Occipital lobe (tissue), 2 donors: ENCODE data around the gene LARGE1. TPM values are rescaled to one million over a fixed set of nuclear protein-coding genes. Genes with fewer than 3 reads are reported as not detected.

Experiments
- DNase-seq: peaks from one replicate; lab custom pipeline; 2025; lab: John Stamatoyannopoulos, UW
- total RNA-seq: library from RNA; depleted of rRNA; stranded (reverse); fragments of >200 nt; gene quantifications from one replicate; pipeline ENCODE4 v1.2.3, GENCODE V29; 2014

The LARGE1 gene
- total RNA-seq, 1 donor from 2014 or later = 37.3 TPM

- DNase-seq = no peak
These were observed 191.4 kb downstream of the LARGE1 start for GRCh38 chr22:33728847-33729246.

GRCh38 chr22:33726294-33726734 lies 194.0 kb downstream of the LARGE1 start:
- DNase-seq = no peak

DNA sequence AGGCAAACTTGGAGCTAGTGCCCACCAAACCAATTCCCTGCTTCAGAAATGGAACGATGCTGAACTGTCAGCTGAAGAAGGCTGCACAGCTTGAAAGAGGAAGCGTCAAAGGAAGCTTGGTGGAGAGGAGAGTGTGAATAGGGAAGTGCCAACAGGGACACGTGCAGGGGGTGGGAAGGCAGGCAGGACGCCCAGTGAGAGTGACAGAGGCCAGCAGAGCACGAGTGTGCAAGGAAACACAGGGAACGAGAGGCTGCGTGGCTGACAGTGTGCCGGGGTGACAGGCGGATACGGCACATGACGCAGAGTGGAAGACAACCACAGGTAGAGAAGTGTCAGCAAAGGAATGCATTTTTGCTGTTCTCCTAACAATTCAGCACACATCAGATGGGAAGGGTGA lies 196.4 kb downstream of the LARGE1 start:
- DNase-seq = peak; percentile 26

DNA sequence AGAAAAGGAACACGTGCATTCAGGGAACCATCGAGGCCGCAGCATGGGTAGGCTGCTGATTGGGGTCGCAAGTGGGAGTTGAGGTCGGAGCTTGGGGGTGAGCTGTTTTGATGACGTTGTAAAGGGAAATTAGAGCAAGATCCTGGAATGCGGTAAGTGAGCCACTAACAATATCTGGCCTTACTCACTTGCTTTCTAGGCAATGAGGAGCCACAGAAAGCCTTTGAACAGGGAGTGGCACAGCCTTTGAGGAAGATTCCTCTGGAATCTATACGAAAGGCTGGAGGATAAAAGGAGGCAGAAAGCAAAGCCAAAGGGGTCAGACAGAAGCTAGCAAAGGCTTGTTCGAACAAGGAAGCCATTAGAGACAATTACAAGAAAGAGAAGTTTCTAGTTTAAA lies 197.5 kb downstream of the LARGE1 start:
- no peak for DNase-seq

DNA sequence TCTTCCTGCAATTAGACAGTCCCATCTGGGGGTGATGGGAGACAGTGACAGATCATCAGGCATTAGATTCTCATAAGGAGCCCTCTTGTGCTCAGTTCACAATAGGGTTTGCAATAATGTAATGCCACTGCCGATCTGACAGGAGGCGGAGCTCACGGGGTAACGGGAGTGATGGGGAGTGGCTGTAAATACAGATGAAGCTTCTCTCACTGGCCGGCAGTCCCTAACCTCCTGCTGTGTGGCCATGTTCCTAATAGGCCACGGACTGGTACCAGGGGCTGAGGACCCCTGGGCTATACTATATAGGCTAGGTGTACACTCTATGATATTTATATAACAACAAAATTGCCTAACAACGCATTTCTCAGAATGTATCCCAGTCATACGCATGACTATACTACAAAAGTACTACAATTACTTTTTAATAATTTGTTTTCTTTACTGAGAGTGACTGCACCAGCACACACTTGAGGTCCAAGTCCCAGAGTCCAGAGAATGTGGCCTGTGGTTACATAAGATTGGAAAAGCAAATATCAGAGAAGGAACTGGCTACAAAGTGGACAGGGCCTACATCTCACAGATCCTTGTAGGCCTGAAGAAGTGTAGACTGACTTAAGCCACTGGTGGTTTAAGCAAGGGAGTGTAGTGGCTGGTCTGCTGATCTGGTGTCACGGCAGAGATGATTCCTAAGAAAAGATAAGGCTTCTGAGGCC lies 200.0 kb downstream of the LARGE1 start:
- no peak for DNase-seq

GRCh38 chr22:33717694-33718396 lies 202.4 kb downstream of the LARGE1 start:
- no peak for DNase-seq

DNA sequence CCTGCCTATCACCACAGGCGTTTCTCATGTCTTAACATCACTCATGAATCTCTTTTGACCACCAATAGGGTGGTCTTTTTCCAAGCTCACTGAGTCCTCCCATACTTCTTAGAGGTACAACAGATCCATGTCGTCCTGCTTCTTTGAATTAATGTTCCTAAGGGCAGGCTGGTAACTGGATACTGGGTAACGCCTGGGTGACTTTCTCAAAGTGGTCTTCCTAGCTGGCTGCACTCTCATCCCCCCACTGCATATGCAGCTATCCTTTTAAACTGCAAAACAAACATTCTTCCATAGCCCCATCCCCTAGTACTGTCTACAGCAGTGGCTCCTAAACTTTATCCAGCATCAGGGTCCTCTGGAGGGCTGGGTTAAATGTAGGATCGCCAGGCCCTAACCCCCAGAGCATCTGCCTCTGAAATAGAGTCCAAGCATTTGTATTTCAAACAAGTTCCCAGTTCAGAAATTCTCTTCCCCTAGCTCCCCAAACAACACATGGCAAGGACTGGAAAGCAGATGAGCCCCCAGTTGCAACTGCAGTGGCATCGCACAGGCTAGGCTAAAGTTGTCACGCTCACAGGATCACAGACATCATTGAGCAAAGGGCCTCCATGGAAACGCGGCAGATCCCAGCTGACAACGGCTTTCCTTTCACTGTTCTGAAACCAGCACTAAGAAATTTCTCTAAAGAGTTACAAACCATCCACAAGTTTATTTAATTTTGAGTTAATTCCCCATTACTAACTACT lies 204.9 kb downstream of the LARGE1 start:
- DNase-seq = no peak

GRCh38 chr22:33710326-33710725 lies 209.9 kb downstream of the LARGE1 start:
- no peak for DNase-seq

DNA sequence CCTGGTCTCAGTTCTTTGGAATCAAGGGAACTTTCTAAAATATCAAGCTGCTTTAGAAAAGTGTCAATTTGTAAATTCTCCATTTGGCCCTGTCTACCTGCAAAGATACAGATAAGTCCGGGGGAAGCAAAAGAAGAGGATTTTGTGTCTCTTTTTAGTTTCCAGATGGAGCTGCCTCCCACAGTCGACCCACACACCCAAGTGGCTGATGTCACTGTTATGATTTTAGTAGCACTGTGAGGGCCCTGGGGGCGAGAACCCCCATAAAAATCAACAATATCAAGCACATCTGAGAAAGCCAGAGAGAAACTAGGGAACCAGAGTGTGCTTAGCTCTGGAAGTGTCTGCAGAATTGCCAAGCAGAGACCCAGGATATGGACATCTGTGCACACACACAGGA lies 212.7 kb downstream of the LARGE1 start:
- DNase-seq = peak; percentile 12

- peak; percentile 12 for DNase-seq
These were observed 214.2 kb downstream of the LARGE1 start for GRCh38 chr22:33706100-33706499.

DNA sequence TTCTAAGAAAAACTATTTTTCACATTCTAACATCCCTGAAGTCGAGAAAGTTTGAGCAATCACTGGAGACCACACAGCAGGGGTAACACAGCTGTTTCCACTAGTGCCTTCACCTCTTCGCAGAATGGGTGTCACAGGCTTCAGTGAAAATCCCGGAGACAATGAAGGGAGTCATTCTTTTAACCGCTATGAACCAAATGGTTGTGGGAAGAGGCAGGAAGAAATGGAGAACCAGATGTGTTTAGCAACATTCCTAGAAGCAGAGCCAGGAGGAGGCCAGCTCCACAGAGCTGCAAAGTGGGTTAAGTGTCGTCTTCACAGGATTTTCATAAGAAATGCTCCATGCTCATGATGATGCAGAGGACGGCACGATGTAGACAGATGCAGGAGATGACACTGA lies 221.1 kb downstream of the LARGE1 start:
- no peak for DNase-seq

DNA sequence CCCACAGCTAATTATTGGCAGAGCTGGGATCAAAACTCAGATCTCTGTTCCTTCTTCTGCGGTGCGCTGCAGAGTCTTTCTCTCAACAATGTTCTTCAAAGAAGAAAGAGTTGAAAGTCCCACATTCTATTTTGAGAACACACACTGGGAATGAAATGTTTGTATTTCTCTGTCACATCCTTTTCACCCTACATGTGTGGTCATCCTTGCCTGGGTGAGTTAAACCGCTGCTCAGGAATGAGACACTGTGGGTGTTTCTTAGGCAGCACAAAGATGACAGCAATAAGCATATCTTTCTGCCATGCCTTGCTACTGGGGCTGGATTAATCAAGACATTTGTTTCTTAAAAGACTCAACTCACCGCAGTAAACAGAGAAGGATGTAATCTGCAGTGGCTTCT lies 222.6 kb downstream of the LARGE1 start:
- DNase-seq = no peak

DNA sequence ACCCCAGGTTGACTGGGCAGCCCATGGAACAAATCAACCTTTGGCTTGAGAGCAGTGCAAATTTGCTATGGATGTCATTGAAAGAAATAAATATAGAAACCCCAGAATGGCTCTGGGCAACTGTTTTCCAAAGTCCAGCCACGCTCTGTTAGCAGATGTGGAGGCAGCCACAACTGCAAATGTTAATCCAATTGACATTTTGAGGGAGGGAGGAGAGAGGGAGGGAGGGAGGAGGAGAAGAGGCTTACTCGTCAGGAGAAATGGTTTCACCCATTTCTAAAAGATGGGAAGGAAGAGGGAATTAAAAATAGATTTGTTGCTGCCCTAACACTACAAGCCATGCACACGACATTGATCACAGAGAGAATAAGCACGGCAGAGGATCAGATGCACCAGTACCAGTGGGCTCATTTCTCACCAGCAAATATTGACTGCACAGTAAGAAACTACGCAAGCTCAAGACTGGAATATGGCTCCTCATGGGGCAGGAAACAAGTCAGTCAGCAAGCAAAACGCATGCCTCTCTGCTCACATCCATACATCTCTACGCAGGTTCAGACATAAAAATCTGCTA lies 229.1 kb downstream of the LARGE1 start:
- no peak for DNase-seq

GRCh38 chr22:33688903-33689302 lies 231.4 kb downstream of the LARGE1 start:
- DNase-seq = no peak

DNA sequence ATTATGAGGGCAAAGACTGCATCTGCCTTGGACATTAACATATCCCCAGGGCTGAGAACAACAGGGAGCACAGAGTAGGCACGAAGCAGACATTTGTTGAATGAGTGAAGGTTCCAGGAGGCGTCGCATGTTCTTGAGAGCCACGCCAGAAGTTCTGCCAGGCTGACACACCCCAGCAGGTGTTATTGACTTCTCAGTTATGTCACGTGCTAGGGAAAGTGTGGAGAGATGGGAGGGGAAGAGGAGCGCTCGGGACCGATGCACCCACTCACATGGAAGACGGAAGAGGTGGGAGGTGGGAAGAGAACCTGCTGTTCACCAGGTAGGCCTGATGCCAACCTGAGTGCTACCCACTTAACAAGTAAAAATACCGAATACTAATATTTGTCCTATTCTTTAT lies 232.8 kb downstream of the LARGE1 start:
- DNase-seq = peak; percentile 26

GRCh38 chr22:33684087-33684486 lies 236.2 kb downstream of the LARGE1 start:
- no peak for DNase-seq

DNA sequence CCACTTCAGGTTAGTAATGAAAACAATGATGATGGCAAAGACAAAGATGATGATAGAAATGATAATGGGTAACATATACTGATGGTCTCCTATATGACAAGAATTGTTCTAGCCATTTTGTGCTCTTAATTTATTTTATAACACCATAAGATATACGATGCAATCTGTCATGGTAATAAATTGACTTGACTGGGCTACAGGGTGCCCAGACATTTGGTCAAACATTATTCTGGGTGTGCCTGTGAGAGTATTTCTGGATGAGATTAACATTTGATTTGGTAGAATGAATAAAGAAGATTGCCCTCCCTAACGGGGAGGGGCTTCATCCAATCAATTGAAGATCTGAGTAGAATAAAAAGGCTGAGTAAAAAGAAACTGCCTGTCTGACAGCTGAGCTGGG lies 237.3 kb downstream of the LARGE1 start:
- no peak for DNase-seq

DNA sequence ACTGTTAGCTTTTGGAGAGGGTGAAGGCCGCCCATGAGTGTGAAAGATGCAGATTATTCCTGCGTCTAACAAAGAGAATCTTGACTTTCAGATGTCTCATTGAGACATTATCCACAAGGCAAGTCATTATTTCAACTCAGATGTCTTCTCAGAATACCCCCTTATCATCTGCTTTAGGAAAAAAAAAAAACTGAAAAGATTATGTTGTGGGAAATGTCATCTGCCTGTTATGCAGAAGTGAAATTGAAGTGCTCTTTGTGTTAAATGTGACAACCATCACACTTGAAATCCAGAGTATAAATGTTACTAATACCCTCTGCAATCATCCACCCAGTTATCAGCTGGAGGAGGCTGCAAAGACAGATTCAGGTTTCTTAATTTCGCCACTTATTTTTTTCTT lies 239.6 kb downstream of the LARGE1 start:
- no peak for DNase-seq

GRCh38 chr22:33678523-33678922 lies 241.8 kb downstream of the LARGE1 start:
- DNase-seq = no peak

- no peak for DNase-seq
These were observed 242.7 kb downstream of the LARGE1 start for GRCh38 chr22:33677536-33677935.

DNA sequence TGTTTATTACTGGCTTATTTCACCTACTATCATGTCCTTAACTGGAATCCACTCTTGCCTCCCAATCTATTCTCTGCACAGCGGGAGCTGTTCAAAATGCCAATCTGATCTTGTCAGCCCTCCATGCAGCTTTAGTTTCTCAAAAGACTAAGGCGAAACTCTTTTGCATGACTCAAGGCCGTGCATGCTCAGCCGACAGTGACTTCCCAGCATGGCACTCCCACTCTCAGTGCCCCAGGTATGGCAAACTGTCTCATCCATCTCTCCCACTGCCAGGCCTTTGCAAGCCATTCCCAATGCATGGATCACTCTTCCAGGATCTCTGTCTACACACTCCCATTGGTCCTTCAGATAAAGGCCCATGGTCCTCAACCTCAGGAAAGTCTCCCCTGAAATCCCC lies 245.9 kb downstream of the LARGE1 start:
- no peak for DNase-seq

DNA sequence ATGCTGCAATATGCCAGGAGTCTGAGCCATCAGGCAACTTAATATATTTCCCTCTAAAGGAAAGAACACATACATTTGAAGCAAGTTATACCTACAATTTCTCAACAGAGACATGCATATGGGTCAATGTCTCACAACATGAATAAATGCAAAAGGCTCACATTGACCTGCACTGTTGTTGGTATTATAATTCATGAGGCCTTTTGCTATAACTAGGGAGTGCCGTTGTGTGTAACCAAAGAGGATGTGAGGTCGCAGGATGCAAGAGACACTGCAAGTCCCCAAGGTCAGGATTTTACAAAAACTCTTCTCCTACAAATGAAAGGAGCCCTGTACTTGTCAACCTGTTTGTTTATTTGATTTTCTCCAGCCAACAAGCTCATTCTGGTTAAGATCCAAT lies 250.5 kb downstream of the LARGE1 start:
- DNase-seq = no peak
